Measurements from ENCODE around the gene CCL20. TPM values are rescaled to one million over a fixed set of nuclear protein-coding genes. Genes with fewer than 3 reads are reported as not detected.

CCL20 gene
- total and polyA plus RNA-seq, 2 of the 13 experiments (the other 11 are each of a cell fraction or from before 2014, with no cell fraction given) = 223 to 903 TPM

DNA sequence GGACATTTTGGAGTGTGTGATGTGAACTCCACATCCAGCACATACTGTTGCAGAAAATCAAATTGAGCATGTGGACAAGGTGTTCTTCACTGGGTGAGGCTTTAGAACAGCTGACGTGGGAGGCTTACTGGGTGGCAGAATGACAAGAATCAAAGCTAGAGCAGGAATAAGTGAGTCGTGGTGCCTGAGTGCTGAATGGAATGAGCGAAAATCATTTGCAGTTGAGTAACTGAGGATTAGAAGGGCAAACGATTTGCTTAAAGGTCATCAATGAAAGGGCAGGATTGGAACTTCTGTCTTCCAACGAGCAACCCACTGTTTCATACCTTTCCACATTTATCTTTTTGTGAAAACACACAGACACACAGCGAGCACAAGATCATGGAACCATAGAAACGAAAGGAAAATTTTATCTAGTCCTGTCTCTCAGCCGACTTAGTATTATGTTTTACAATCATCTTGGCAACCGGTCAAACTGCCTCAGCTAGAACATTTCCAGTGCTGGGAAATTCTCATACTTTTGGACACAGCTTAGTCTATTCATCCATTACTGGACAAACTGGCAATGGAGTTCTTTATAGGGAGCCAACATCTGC is 50.6 kb downstream of the CCL20 start (continued):
- TF ChIP-seq RAD51 (IDR thresholded peaks at IDR 0.05; ENCODE audit: borderline replicate concordance) (no peak), ZNF644 (CRISPR knock-in tag; IDR thresholded peaks at IDR 0.05; ENCODE audit: low read depth) (no peak)

- intact Hi-C loops (cut with micrococcal nuclease; ENCODE audit: unreplicated experiment) = no loop called here
- DNase-seq (ENCODE audit: low spot score) (no peak), ATAC-seq (no peak), FAIRE-seq (no peak)
- in situ Hi-C loops (cut with HindIII; ENCODE audit: extremely low pct_ligation_motif_present, low pct_unique_long_range_greater_than_20kb) = no loop called here
- H3K27ac ChIP-seq (ENCODE audit: extremely low read length, insufficient read depth, low read length) = no peak overlapping the region
- H3K4me1 ChIP-seq (ENCODE audit: insufficient read depth, low read length) = peaks cover 24% of the 10 kb centered on the region
- WGBS (ENCODE audit: low lambda C conversion rate) = 27% methylated on average over 4 of the region's 4 CpGs
- H4K20me1 ChIP-seq (ENCODE audit: insufficient read depth, low read length) = no peaks in the 10 kb centered on the region
- H3K36me3 ChIP-seq (replicated peaks in 1 of 2; ENCODE audit: control insufficient read depth in 1 of 2, insufficient read depth in 2 of 2, low read length in 2 of 2) = no peaks in the 10 kb centered on the region
- ChIA-PET CTCF (ENCODE audit: low intra/inter-chr PET ratio, low total read pairs) (interaction anchor here (1.6 kb wide), 1 partner anchor 91 kb away, joined by 3 read pairs; no protein-coding TSS in a partner anchor), POLR2A (no interaction called here)
- BruUV-seq (replicated peaks) = no TSS peak
- no peaks in the 10 kb centered on the region for H3K9me3 ChIP-seq (ENCODE audit: low read length)
- H3K27me3 ChIP-seq (ENCODE audit: control insufficient read depth in 1 of 2, insufficient read depth in 2 of 2, low read length in 2 of 2) = peaks cover 5 to 41% of the 10 kb centered on the region in 2 experiments; a peak in 4 of 5 replicates
- H3K4me2 ChIP-seq (ENCODE audit: low read depth, low read length) = no peak overlapping the region
- H3K4me3 ChIP-seq (replicated peaks in 1 of 3; ENCODE audit: insufficient read depth in 1 of 3, low read depth in 2 of 3, low read length in 3 of 3) = no peak overlapping the region
- no peak overlapping the region for H3K9ac ChIP-seq (ENCODE audit: insufficient read depth, low read depth, low read length)
- no peaks in the 10 kb centered on the region for H3K79me2 ChIP-seq (ENCODE audit: insufficient read depth, low read length)
- H2AFZ ChIP-seq (ENCODE audit: low read length) = no peak overlapping the region
- TF ChIP-seq DDIT3 (CRISPR knock-in tag; IDR thresholded peaks at IDR 0.05) = no peak
- TF ChIP-seq ZNF224 (CRISPR knock-in tag; IDR thresholded peaks at IDR 0.05) = no peak
- no peak for TF ChIP-seq ZNF280D (CRISPR knock-in tag; IDR thresholded peaks at IDR 0.05)
- no peak for TF ChIP-seq NFKBIZ (CRISPR knock-in tag; IDR thresholded peaks at IDR 0.05)
- TF ChIP-seq, protein P1, sequence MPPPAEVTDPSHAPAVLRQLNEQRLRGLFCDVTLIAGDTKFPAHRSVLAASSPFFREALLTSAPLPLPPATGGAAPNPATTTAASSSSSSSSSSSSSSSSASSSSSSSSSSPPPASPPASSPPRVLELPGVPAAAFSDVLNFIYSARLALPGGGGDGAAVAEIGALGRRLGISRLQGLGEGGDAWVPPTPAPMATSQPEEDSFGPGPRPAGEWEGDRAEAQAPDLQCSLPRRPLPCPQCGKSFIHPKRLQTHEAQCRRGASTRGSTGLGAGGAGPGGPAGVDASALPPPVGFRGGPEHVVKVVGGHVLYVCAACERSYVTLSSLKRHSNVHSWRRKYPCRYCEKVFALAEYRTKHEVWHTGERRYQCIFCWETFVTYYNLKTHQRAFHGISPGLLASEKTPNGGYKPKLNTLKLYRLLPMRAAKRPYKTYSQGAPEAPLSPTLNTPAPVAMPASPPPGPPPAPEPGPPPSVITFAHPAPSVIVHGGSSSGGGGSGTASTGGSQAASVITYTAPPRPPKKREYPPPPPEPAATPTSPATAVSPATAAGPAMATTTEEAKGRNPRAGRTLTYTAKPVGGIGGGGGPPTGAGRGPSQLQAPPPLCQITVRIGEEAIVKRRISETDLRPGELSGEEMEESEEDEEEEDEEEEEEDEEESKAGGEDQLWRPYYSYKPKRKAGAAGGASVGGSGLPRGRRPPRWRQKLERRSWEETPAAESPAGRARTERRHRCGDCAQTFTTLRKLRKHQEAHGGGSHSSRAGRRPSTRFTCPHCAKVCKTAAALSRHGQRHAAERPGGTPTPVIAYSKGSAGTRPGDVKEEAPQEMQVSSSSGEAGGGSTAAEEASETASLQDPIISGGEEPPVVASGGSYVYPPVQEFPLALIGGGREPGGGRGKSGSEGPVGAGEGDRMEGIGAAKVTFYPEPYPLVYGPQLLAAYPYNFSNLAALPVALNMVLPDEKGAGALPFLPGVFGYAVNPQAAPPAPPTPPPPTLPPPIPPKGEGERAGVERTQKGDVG (CRISPR knock-in tag; IDR thresholded peaks at IDR 0.05; ENCODE audit: borderline replicate concordance) = no peak
- no peak for TF ChIP-seq ZNF557 (CRISPR knock-in tag; IDR thresholded peaks at IDR 0.05)
- TF ChIP-seq FOXA1 (IDR thresholded peaks at IDR 0.05) = no peak
- TF ChIP-seq FOXA1 (CRISPR knock-in tag; IDR thresholded peaks at IDR 0.05) = no peak
- no peak for TF ChIP-seq WIZ (CRISPR knock-in tag; IDR thresholded peaks at IDR 0.05)
- no peak for TF ChIP-seq ZFP90 (CRISPR knock-in tag; IDR thresholded peaks at IDR 0.05; ENCODE audit: borderline replicate concordance)
- no peak for TF ChIP-seq SMARCE1 (IDR thresholded peaks at IDR 0.05; ENCODE audit: borderline replicate concordance)
- no peak for TF ChIP-seq FOXJ3 (CRISPR knock-in tag; IDR thresholded peaks at IDR 0.05; ENCODE audit: borderline replicate concordance)
- no peak for TF ChIP-seq ZNF230 (CRISPR knock-in tag; IDR thresholded peaks at IDR 0.05)
- TF ChIP-seq MZF1 (CRISPR knock-in tag; IDR thresholded peaks at IDR 0.05; ENCODE audit: borderline replicate concordance) = no peak
- no peak for TF ChIP-seq ZNF83 (CRISPR knock-in tag; IDR thresholded peaks at IDR 0.05; ENCODE audit: borderline replicate concordance)
- no peak for TF ChIP-seq ISX (CRISPR knock-in tag; conservative IDR thresholded peaks at IDR 0.05)
- TF ChIP-seq SIN3A (IDR thresholded peaks at IDR 0.05; ENCODE audit: borderline replicate concordance, low read depth, low read length) = no peak
Observed at GRCh38 chr2:227865291-227865690, 51.6 kb downstream of the CCL20 start.
